ENCODE data around the gene PCSK7. TPM values are rescaled to one million over a fixed set of nuclear protein-coding genes. Genes with fewer than 3 reads are reported as not detected.
"Not testable (repeated sequence)": the region's sequence is repeated elsewhere in the genome, so short reads cannot be mapped to it uniquely, and the experiment has no call there.

PCSK7 gene
- total and polyA plus RNA-seq, 2 experiments from 2014 or later, result 31.7 to 46.6 TPM

GRCh38 chr11:117217141-117218084, 14.5 kb downstream of the PCSK7 start:
- Histone ChIP-seq H3K9me3 (ENCODE audit: low read depth) (no peaks in the 10 kb centered on the region), H3K27me3 (no peaks in the 10 kb centered on the region), H3K36me3 (peaks cover 8% of the 10 kb centered on the region), H3K27ac (no peak overlapping the region), H3K4me1 (ENCODE audit: low read depth) (peaks cover 20% of the 10 kb centered on the region), H3K4me3 (no peak overlapping the region)
- TF ChIP-seq CTCF (IDR thresholded peaks at IDR 0.05; ENCODE audit: low read depth, low read length), result no peak
- DNase-seq (ENCODE audit: low read depth in 1 of 2, low spot score in 1 of 2), result peak in 1 of 2 donors; percentile 98

GRCh38 chr11:117214404-117215110, 17.3 kb downstream of the PCSK7 start:
- no peak for TF ChIP-seq CTCF (IDR thresholded peaks at IDR 0.05; ENCODE audit: low read depth, low read length)
- DNase-seq (ENCODE audit: low read depth in 1 of 2, low spot score in 1 of 2), result no peak
- Histone ChIP-seq H3K4me1 (ENCODE audit: low read depth) (no peaks in the 10 kb centered on the region), H3K4me3 (no peak overlapping the region), H3K36me3 (peaks cover 8% of the 10 kb centered on the region), H3K9me3 (ENCODE audit: low read depth) (no peaks in the 10 kb centered on the region), H3K27me3 (no peaks in the 10 kb centered on the region), H3K27ac (no peak overlapping the region)

DNA sequence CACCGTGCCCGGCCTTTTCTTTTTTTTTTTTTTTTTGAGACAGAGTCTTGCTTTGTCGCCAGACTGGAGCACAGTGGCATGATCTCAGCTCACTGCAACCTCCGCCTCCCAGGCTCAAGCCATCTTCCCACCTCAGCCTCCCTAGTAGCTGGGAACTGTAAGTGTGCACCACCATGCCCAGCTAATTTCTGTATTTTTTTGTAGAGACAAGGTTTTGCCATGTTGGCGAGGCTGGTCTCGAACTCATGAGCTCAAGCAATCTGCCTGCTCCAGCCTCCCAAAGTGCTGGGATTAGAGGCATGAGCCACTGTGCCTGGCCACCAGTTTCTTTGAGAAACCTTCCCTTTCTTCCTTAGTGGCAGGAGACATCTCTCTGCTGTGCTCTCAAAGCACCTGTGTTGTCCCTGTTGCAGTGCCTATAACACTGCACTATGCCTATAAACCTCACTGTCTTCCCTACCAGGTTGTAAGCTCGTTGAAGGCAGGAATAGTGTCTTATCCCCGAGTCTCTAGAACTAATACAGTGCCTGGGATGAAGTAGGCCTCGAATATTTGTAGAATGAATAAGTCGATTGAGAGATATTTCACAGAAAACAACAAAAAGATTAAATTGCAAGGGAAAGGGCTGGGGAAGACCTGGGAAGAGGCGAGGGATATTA, 19.0 kb downstream of the PCSK7 start:
- no peak for TF ChIP-seq CTCF (IDR thresholded peaks at IDR 0.05; ENCODE audit: low read depth, low read length)
- no peak for DNase-seq (ENCODE audit: low read depth in 1 of 2, low spot score in 1 of 2)
- H3K27ac ChIP-seq, result no peak overlapping the region
- no peak overlapping the region for H3K4me3 ChIP-seq
- no peaks in the 10 kb centered on the region for H3K27me3 ChIP-seq
- H3K36me3 ChIP-seq, result peaks cover 3% of the 10 kb centered on the region
- H3K4me1 ChIP-seq (ENCODE audit: low read depth), result no peaks in the 10 kb centered on the region
- no peaks in the 10 kb centered on the region for H3K9me3 ChIP-seq (ENCODE audit: low read depth)

DNA sequence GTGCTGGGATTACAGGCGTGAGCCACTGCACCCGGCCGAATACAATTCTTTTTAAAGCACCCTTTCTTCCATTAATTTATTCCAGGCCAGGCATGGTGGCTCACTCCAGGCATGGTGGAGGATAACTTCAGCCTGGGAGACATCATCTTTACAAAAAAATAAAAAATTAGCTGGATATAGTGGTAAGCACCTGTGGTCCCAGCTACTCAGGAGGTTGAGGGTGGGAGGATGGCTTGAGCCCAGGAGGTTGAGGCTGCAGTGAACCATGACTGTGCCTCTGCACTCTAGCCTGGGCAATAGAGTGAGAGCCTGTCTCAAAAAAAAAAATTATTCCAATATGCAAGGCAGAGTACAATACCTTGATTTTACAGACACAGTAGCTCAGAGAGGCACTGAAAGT, 21.3 kb downstream of the PCSK7 start:
- Histone ChIP-seq H3K27me3 (no peaks in the 10 kb centered on the region), H3K4me3 (no peak overlapping the region), H3K4me1 (ENCODE audit: low read depth) (no peaks in the 10 kb centered on the region), H3K9me3 (ENCODE audit: low read depth) (no peaks in the 10 kb centered on the region), H3K36me3 (no peaks in the 10 kb centered on the region), H3K27ac (no peak overlapping the region)
- no peak for TF ChIP-seq CTCF (IDR thresholded peaks at IDR 0.05; ENCODE audit: low read depth, low read length)
- no peak for DNase-seq (ENCODE audit: low read depth in 1 of 2, low spot score in 1 of 2)

DNA sequence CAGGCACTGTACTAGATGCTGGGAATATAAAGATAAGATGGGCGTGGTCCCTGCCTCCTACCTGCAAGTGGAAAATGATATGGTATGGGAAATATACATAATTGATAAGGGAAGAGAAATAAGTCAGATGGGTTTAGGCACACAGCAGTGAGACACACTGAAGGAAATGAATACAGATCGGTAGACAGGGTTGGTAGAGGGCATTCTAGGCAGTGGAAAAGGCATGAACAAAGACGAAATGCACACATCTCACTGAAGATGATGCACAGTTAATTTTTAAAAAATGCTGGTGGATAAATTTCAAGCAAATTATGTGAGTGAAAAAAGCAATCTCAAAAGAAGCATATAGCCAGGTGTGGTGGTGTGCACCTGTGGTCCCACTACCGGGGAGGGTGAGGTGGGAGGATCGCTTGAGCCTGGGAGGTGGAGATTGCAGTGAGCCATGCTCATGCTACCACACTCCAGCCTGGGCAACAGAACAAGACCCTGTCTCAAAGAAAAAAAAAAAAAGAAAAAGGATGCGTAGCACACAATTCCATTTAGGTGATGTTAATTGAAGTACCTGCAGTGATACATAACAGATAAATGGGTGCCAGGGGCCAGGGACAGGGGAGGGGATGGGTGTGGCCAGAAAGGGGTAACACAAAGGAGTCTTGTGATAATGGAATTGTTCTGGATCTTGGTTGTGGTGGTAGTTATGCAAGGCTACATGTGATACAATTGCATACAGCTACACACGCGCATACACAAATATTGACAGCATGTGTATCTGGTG, 22.3 kb downstream of the PCSK7 start:
- H3K4me1 ChIP-seq (ENCODE audit: low read depth); H3K36me3 ChIP-seq; H3K9me3 ChIP-seq (ENCODE audit: low read depth); H3K4me3 ChIP-seq; H3K27me3 ChIP-seq; H3K27ac ChIP-seq: not testable (repeated sequence)
- DNase-seq (ENCODE audit: low read depth in 1 of 2, low spot score in 1 of 2), result peak in 1 of 2 donors; percentile 46
